ENCODE measurements around the gene CARD11. TPM values are rescaled to one million over a fixed set of nuclear protein-coding genes. Genes with fewer than 3 reads are reported as not detected.

CARD11 gene
- polyA plus RNA-seq, 1 donor from 2014 or later, result not detected

DNA sequence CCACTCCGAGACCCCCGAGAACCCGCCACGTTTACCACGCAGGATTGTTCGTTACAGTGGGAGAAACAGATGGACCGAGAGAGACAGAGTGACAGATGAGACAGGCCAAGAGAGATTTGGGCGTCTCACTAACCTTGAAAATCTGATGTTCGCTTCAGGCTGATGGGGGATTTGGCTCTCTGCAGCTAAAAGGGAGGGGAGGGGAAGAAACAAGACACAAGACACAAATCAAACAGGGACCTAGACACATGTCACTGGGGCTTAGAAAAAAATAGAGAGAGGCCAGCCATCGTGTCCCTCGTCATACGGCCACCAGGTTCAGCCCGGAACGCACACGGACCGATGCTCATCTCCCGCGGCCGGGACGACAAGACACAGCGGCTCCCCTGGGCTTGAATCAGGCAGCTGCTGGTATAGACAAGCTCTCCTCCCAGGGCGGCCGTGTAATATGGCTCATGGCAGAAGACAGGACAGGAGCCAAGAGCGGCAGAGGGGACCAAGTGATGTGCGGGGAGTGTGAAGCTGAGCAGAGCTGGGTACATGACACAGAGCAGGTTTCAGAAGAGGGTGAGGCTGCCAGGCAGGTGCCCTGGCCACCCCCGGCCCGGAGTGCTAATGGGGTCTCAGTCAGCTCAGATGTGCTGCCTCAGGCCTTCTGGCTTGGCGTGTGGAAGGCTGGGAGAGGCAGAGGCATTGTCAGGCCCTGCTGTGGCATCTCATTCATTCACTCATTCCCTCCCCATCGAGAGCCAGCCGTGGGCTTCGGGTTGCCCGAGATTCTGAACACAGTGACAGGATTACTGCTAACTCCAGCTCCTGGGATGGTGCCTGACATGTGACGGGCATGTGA lies 111.0 kb downstream of the CARD11 start:
- TF ChIP-seq, protein P1, sequence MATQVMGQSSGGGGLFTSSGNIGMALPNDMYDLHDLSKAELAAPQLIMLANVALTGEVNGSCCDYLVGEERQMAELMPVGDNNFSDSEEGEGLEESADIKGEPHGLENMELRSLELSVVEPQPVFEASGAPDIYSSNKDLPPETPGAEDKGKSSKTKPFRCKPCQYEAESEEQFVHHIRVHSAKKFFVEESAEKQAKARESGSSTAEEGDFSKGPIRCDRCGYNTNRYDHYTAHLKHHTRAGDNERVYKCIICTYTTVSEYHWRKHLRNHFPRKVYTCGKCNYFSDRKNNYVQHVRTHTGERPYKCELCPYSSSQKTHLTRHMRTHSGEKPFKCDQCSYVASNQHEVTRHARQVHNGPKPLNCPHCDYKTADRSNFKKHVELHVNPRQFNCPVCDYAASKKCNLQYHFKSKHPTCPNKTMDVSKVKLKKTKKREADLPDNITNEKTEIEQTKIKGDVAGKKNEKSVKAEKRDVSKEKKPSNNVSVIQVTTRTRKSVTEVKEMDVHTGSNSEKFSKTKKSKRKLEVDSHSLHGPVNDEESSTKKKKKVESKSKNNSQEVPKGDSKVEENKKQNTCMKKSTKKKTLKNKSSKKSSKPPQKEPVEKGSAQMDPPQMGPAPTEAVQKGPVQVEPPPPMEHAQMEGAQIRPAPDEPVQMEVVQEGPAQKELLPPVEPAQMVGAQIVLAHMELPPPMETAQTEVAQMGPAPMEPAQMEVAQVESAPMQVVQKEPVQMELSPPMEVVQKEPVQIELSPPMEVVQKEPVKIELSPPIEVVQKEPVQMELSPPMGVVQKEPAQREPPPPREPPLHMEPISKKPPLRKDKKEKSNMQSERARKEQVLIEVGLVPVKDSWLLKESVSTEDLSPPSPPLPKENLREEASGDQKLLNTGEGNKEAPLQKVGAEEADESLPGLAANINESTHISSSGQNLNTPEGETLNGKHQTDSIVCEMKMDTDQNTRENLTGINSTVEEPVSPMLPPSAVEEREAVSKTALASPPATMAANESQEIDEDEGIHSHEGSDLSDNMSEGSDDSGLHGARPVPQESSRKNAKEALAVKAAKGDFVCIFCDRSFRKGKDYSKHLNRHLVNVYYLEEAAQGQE (IDR thresholded peaks at IDR 0.05; ENCODE audit: borderline replicate concordance), result no peak
- no peak for TF ChIP-seq MXI1 (conservative IDR thresholded peaks at IDR 0.05; ENCODE audit: poor library complexity, severe bottlenecking)
- H2AFZ ChIP-seq (ENCODE audit: low read depth, low read length), result no peak overlapping the region
- H3K9me2 ChIP-seq (ENCODE audit: insufficient read depth, low read length), result no peaks in the 10 kb centered on the region
- no peak overlapping the region for H3K9ac ChIP-seq (ENCODE audit: low read length)
- no peaks in the 10 kb centered on the region for H3K27me3 ChIP-seq (ENCODE audit: insufficient read depth, low read depth, low read length)
- no peak overlapping the region for H3K4me2 ChIP-seq (ENCODE audit: low read length)
- no peaks in the 10 kb centered on the region for H3K9me3 ChIP-seq (ENCODE audit: low read length)
- H3F3A ChIP-seq (ENCODE audit: insufficient read depth, low read length, poor library complexity, severe bottlenecking), result no peaks in the 10 kb centered on the region
- H3K27ac ChIP-seq (ENCODE audit: low read length), result no peak overlapping the region
- no peaks in the 10 kb centered on the region for H3K79me2 ChIP-seq (replicated peaks; ENCODE audit: insufficient read depth, low read length)
- H4K20me1 ChIP-seq (ENCODE audit: insufficient read depth), result no peaks in the 10 kb centered on the region
- no peaks in the 10 kb centered on the region for H3K36me3 ChIP-seq (ENCODE audit: insufficient read depth, low read length)
- no peak overlapping the region for H3K4me3 ChIP-seq (ENCODE audit: low read length)

DNA sequence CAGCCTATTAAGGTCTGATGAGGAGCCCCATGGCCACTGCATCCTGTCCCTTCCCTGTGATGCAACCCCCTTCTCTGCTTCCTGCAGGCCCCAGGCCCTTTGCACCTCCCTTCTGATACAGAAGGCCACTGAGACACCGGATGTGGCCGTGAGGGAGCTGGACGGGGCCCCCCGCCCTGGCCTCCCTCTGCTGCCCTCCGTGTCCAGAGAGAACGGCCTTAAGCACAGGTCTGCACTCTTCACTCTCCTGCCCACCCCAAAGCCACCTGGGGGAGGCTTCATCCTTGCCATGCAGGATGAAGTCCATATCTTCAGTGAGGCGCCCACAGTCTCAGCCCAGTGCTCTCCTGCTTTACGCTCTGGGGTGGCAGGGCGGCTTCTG lies 112.6 kb downstream of the CARD11 start:
- Histone ChIP-seq H3K4me3 (ENCODE audit: low read length) (no peak overlapping the region), H3K27ac (ENCODE audit: low read length) (no peak overlapping the region), H4K20me1 (ENCODE audit: insufficient read depth) (no peaks in the 10 kb centered on the region), H3K36me3 (ENCODE audit: insufficient read depth, low read length) (no peaks in the 10 kb centered on the region), H3K9me3 (ENCODE audit: low read length) (no peaks in the 10 kb centered on the region), H3F3A (ENCODE audit: insufficient read depth, low read length, poor library complexity, severe bottlenecking) (no peaks in the 10 kb centered on the region), H3K4me2 (ENCODE audit: low read length) (no peak overlapping the region), H3K9ac (ENCODE audit: low read length) (no peak overlapping the region), H2AFZ (ENCODE audit: low read depth, low read length) (no peak overlapping the region), H3K9me2 (ENCODE audit: insufficient read depth, low read length) (no peaks in the 10 kb centered on the region), H3K27me3 (ENCODE audit: insufficient read depth, low read depth, low read length) (no peaks in the 10 kb centered on the region), H3K79me2 (replicated peaks; ENCODE audit: insufficient read depth, low read length) (no peaks in the 10 kb centered on the region)
- TF ChIP-seq, protein P1 (IDR thresholded peaks at IDR 0.05; ENCODE audit: borderline replicate concordance), result no peak
- TF ChIP-seq MXI1 (conservative IDR thresholded peaks at IDR 0.05; ENCODE audit: poor library complexity, severe bottlenecking) (no peak), EZH2 (IDR thresholded peaks at IDR 0.05; ENCODE audit: borderline replicate concordance, insufficient read depth, low read length, poor library complexity, severe bottlenecking) (no peak), EP300 (conservative IDR thresholded peaks at IDR 0.05; ENCODE audit: poor library complexity, severe bottlenecking) (no peak), POLR2AphosphoS5 (IDR thresholded peaks at IDR 0.05) (no peak), RAD21 (conservative IDR thresholded peaks at IDR 0.05) (no peak), SMC3 (conservative IDR thresholded peaks at IDR 0.05; ENCODE audit: poor library complexity) (no peak), TAF1 (IDR thresholded peaks at IDR 0.05; ENCODE audit: low read depth) (no peak)
- TF ChIP-seq, protein P2, sequence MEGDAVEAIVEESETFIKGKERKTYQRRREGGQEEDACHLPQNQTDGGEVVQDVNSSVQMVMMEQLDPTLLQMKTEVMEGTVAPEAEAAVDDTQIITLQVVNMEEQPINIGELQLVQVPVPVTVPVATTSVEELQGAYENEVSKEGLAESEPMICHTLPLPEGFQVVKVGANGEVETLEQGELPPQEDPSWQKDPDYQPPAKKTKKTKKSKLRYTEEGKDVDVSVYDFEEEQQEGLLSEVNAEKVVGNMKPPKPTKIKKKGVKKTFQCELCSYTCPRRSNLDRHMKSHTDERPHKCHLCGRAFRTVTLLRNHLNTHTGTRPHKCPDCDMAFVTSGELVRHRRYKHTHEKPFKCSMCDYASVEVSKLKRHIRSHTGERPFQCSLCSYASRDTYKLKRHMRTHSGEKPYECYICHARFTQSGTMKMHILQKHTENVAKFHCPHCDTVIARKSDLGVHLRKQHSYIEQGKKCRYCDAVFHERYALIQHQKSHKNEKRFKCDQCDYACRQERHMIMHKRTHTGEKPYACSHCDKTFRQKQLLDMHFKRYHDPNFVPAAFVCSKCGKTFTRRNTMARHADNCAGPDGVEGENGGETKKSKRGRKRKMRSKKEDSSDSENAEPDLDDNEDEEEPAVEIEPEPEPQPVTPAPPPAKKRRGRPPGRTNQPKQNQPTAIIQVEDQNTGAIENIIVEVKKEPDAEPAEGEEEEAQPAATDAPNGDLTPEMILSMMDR (IDR thresholded peaks at IDR 0.05; ENCODE audit: poor library complexity, severe bottlenecking), result no peak
